ENCODE results near the gene MGAT5. TPM values are rescaled to one million over a fixed set of nuclear protein-coding genes. Genes with fewer than 3 reads are reported as not detected.

Gene MGAT5
- total RNA-seq, 1 experiment from 2014 or later, result 34.0 TPM

GRCh38 chr2:134454931-134455330 is 201.1 kb downstream of the MGAT5 start:
- Histone ChIP-seq H3K9me3 (ENCODE audit: control insufficient read depth in 1 of 2, insufficient read depth in 1 of 2, low read depth in 1 of 2, low read length in 2 of 2) (no peaks in the 10 kb centered on the region), H3K27me3 (ENCODE audit: insufficient read depth, low read length) (no peaks in the 10 kb centered on the region), H3K36me3 (ENCODE audit: control insufficient read depth in 1 of 2, insufficient read depth in 2 of 2, low read length in 2 of 2) (no peaks in the 10 kb centered on the region; a peak in 1 of 4 replicates), H3K79me2 (ENCODE audit: insufficient read depth, low read length) (no peaks in the 10 kb centered on the region), H3K9ac (ENCODE audit: low read length) (no peak overlapping the region), H3K4me3 (replicated peaks in 1 of 2; ENCODE audit: low read depth in 1 of 2, low read length in 2 of 2) (no peak overlapping the region), H4K20me1 (ENCODE audit: insufficient read depth) (no peaks in the 10 kb centered on the region), H3K4me2 (ENCODE audit: low read length) (no peak overlapping the region), H3K4me1 (ENCODE audit: control insufficient read depth in 1 of 2, insufficient read depth in 2 of 2, low read length in 2 of 2) (no peaks in the 10 kb centered on the region), H2AFZ (ENCODE audit: low read depth, low read length, poor library complexity, severe bottlenecking) (no peak overlapping the region), H3K27ac (ENCODE audit: low read depth, low read length) (no peak overlapping the region), H3K9me2 (ENCODE audit: insufficient read depth) (no peaks in the 10 kb centered on the region)
- ChIA-PET CTCF (interaction anchor here (1.7 kb wide), 1 partner anchor 336 kb away, joined by 3 read pairs; no protein-coding TSS in a partner anchor), POLR2A (no interaction called here), RAD21 (ENCODE audit: low non-redundant PET in 1 of 2, low total read pairs in 2 of 2, uncharacterized antibody in 2 of 2, unreplicated experiment in 2 of 2) (no interaction called here)
- intact Hi-C loops (cut with micrococcal nuclease), result no loop called here
- no peak for ATAC-seq
- BruUV-seq (replicated peaks), result no TSS peak
- no peak for DNase-seq (ENCODE audit: low read depth, low spot score)
- TF ChIP-seq EZH2phosphoT487 (IDR thresholded peaks at IDR 0.05; ENCODE audit: borderline replicate concordance) (no peak), ZFX (IDR thresholded peaks at IDR 0.05) (no peak), CBX3 (IDR thresholded peaks at IDR 0.05; ENCODE audit: low read depth) (no peak), REST (IDR thresholded peaks at IDR 0.05; ENCODE audit: low read depth) (no peak), ZNF274 (IDR thresholded peaks at IDR 0.05; ENCODE audit: low read depth, low read length) (no peak), YY1 (IDR thresholded peaks at IDR 0.05; ENCODE audit: extremely low read depth, insufficient replicate concordance, low read depth, low read length) (no peak), TCF7L2 (IDR thresholded peaks at IDR 0.05; ENCODE audit: borderline replicate concordance, extremely low read depth, insufficient read depth, insufficient read length) (no peak), CEBPB (IDR thresholded peaks at IDR 0.05; ENCODE audit: low read depth) (no peak)

Measured in HCT116 (cell line).